ENCODE data around the gene HECTD2.

Gene HECTD2

DNA sequence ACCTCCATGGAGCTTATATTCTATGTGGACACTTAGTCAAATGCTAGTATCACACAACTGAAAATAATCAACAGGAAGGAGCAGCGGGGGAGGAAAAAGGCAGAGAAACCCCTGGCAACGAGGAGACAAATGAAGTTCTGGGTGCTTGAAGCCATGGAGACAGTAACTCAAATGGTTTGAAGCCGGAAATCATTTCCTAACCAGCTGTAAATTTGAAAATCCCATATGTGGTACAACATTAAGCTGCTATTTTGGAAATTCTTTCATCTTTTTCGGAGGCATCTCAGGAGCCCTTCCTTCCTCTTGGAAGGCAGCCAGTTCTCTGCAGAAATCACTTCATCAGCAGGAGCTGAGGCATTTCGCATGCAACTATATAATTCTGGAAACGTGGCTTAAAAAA lies 131.3 kb downstream of the HECTD2 start:
- TF ChIP-seq CTCF (IDR thresholded peaks at IDR 0.05; ENCODE audit: insufficient read depth, low read length, poor library complexity, severe bottlenecking) = no peak
- no peak for DNase-seq (ENCODE audit: extremely low read depth, insufficient read length)
- no peaks in the 10 kb centered on the region for H3K36me3 ChIP-seq (ENCODE audit: control insufficient read depth, insufficient read depth, low read length)
- H3K27me3 ChIP-seq (replicated peaks; ENCODE audit: control insufficient read depth, insufficient read depth, low read length) = no peaks in the 10 kb centered on the region; the same call in 1 of the 2 replicates
- H3K4me3 ChIP-seq (replicated peaks; ENCODE audit: low read depth, low read length) = no peak overlapping the region

DNA sequence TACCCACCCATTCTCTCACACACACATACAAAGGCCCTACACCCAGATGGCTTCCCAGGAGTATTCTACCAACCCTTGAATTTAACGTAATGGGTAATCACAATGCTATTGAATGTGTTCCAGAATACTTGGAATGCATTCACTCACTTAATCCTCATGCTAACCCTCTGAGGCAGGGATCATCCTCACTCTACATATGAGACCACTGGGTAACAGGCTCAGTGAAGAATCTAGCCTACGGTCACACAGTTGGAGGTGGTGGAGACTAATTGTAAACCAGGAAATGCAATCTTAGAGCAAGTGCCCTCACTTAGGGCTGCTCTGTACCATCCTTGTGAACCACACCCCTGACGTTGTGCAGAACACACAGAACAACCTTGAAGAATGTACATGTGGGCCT lies 135.2 kb downstream of the HECTD2 start:
- Histone ChIP-seq H3K27me3 (replicated peaks; ENCODE audit: control insufficient read depth, insufficient read depth, low read length) (no peaks in the 10 kb centered on the region; the same call in 1 of the 2 replicates), H3K4me3 (replicated peaks; ENCODE audit: low read depth, low read length) (no peak overlapping the region), H3K36me3 (ENCODE audit: control insufficient read depth, insufficient read depth, low read length) (no peaks in the 10 kb centered on the region)
- no peak for DNase-seq (ENCODE audit: extremely low read depth, insufficient read length)
- TF ChIP-seq CTCF (IDR thresholded peaks at IDR 0.05; ENCODE audit: insufficient read depth, low read length, poor library complexity, severe bottlenecking) = no peak

- no peaks in the 10 kb centered on the region; the same call in 1 of the 2 replicates for H3K27me3 ChIP-seq (replicated peaks; ENCODE audit: control insufficient read depth, insufficient read depth, low read length)
- H3K4me3 ChIP-seq (replicated peaks; ENCODE audit: low read depth, low read length) = no peak overlapping the region
- TF ChIP-seq CTCF (IDR thresholded peaks at IDR 0.05; ENCODE audit: insufficient read depth, low read length, poor library complexity, severe bottlenecking) = no peak
- DNase-seq (ENCODE audit: extremely low read depth, insufficient read length) = no peak
- no peaks in the 10 kb centered on the region for H3K36me3 ChIP-seq (ENCODE audit: control insufficient read depth, insufficient read depth, low read length)
Observed at GRCh38 chr10:91545838-91546237, 135.7 kb downstream of the HECTD2 start.

- H3K36me3 ChIP-seq (ENCODE audit: control insufficient read depth, insufficient read depth, low read length) = no peaks in the 10 kb centered on the region
- no peaks in the 10 kb centered on the region; the same call in 1 of the 2 replicates for H3K27me3 ChIP-seq (replicated peaks; ENCODE audit: control insufficient read depth, insufficient read depth, low read length)
- no peak for DNase-seq (ENCODE audit: extremely low read depth, insufficient read length)
- no peak for TF ChIP-seq CTCF (IDR thresholded peaks at IDR 0.05; ENCODE audit: insufficient read depth, low read length, poor library complexity, severe bottlenecking)
- no peak overlapping the region for H3K4me3 ChIP-seq (replicated peaks; ENCODE audit: low read depth, low read length)
Observed at GRCh38 chr10:91549262-91549661, 139.1 kb downstream of the HECTD2 start.

GRCh38 chr10:91550021-91550420 lies 139.9 kb downstream of the HECTD2 start:
- no peak overlapping the region for H3K4me3 ChIP-seq (replicated peaks; ENCODE audit: low read depth, low read length)
- no peak for TF ChIP-seq CTCF (IDR thresholded peaks at IDR 0.05; ENCODE audit: insufficient read depth, low read length, poor library complexity, severe bottlenecking)
- DNase-seq (ENCODE audit: extremely low read depth, insufficient read length) = no peak

GRCh38 chr10:91551856-91552255 lies 141.7 kb downstream of the HECTD2 start:
- no peak for DNase-seq (ENCODE audit: extremely low read depth, insufficient read length)
- no peaks in the 10 kb centered on the region; the same call in 1 of the 2 replicates for H3K27me3 ChIP-seq (replicated peaks; ENCODE audit: control insufficient read depth, insufficient read depth, low read length)
- H3K4me3 ChIP-seq (replicated peaks; ENCODE audit: low read depth, low read length) = no peak overlapping the region
- peak; percentile 28 for TF ChIP-seq CTCF (IDR thresholded peaks at IDR 0.05; ENCODE audit: insufficient read depth, low read length, poor library complexity, severe bottlenecking)
- H3K36me3 ChIP-seq (ENCODE audit: control insufficient read depth, insufficient read depth, low read length) = no peaks in the 10 kb centered on the region

More at GRCh38 chr10:91550021-91550420, 139.9 kb downstream of the HECTD2 start:
- H3K36me3 ChIP-seq (ENCODE audit: control insufficient read depth, insufficient read depth, low read length) = no peaks in the 10 kb centered on the region
- no peaks in the 10 kb centered on the region; the same call in 1 of the 2 replicates for H3K27me3 ChIP-seq (replicated peaks; ENCODE audit: control insufficient read depth, insufficient read depth, low read length)

All from GM06990 (cell line).